Heart left ventricle (tissue), 13 donors: ENCODE measurements around the gene TSC2.

Experiments used
- CTCF ChIP-seq, 12 donors: fragments of 200-600 bp; sonication (generic) in 4 of 12; IDR thresholded peaks; one replicate each; pipeline versions ENCODE4 v1.5.0 to v1.8.0; 2018 to 2022; ENCODE audit warnings: antibody characterized with exemption in 12 of 12, mild to moderate bottlenecking in 5 of 12
- POLR2A ChIP-seq, 2 donors: fragments of 450-650 bp; IDR thresholded peaks; one replicate each; pipeline ENCODE4 v1.6.1; 2017; ENCODE audit warnings: antibody characterized with exemption in 2 of 2, mild to moderate bottlenecking in 2 of 2, moderate library complexity in 2 of 2
- donor health status: ischemic (EF 13 %, LVEDD 7.1; RV severe dilation, severe dysfunction).
- donor health status: DM: no; HTN: yes; CAD: no.
- donor health status: DM: no; HTN: no; CAD: no.
- donor health status: ischemic (EF 25% LVEDD 6.9; RV normal size, moderate dysfunction).
- donor health status: ischemic (EF 25% LVEDD 5.7; RV mildly dilated, moderate dysfunction).
- donor health status: ischemic (EF 35%, LVEDD 5.7; RV mildly dilated, moderate dysfunction).
- donor health status: nonischemic (EF 11% LVEDD 7.7; RV severe dilation, severe dysfunction).
- donor health status: DM: yes; HTN: yes; CAD: no.
- donor health status: PGD.
- donor health status: ischemic (EF 29% LVEDD 5.4; RV normal size, mild dysfunction).
- donor health status: nonischemic (EF 23%, LVEDD 6.1; RV moderate dilation, normal function).

DNA sequence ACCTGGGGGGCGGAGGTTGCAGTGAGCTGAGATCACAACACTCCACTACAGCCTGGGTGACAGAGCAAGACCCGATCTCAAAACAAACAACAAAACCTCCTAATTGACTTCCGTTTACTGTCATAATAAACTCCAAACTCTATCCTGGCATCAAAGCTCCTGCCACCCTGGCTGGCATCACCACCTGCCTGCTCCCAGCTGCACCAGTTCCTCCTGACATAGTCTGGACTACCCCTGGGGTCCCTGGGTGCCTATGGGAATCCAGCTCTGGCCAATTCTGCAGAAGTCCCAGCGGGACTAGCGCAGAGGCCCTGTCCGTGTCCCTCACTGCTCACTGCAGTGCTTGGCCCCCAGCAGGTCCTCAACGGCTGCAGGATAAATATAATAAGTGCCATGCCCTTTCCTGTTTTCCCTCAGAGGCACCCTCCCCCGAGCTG, 874 bp upstream of the TSC2 start:
- TF ChIP-seq CTCF (IDR thresholded peaks at IDR 0.05) (no peak), POLR2A (IDR thresholded peaks at IDR 0.05) (no peak)
